GM18499 (cell line): ENCODE measurements around the gene NOTCH1.

Experiments
- ATAC-seq: cut with Tn5 transposase; IDR thresholded peaks from one replicate; pipeline ENCODE4 v1.9.1; 2021; ENCODE audit warnings: moderate number of reproducible peaks; ENCODE audit not compliant: insufficient read depth, unreplicated experiment

The NOTCH1 gene

GRCh38 chr9:136492978-136493522 is 52.8 kb downstream of the NOTCH1 start:
- no peak for ATAC-seq

GRCh38 chr9:136489731-136490130 is 56.1 kb downstream of the NOTCH1 start:
- no peak for ATAC-seq

GRCh38 chr9:136488247-136489214 is 57.3 kb downstream of the NOTCH1 start:
- no peak for ATAC-seq

- ATAC-seq: no peak
Observed at GRCh38 chr9:136487672-136488071, 58.2 kb downstream of the NOTCH1 start.

- ATAC-seq: no peak
Observed at GRCh38 chr9:136486823-136487620, 58.8 kb downstream of the NOTCH1 start.

- ATAC-seq: no peak
Observed at GRCh38 chr9:136486131-136486530, 59.7 kb downstream of the NOTCH1 start.

GRCh38 chr9:136485049-136486045 is 60.5 kb downstream of the NOTCH1 start:
- ATAC-seq: no peak

GRCh38 chr9:136484153-136485048 is 61.4 kb downstream of the NOTCH1 start:
- no peak for ATAC-seq

- ATAC-seq: peak; percentile 44
Observed at GRCh38 chr9:136483589-136484152, 62.2 kb downstream of the NOTCH1 start.

GRCh38 chr9:136482793-136483588 is 62.9 kb downstream of the NOTCH1 start, which contains the start of gene SEC16A:
Gene SEC16A, minus strand, starts transcription at chr9:136483040. Its CDS starts 5,425 bp downstream, at chr9:136477615.
- peak; percentile 23 for ATAC-seq

GRCh38 chr9:136482046-136482792 is 63.6 kb downstream of the NOTCH1 start:
- no peak for ATAC-seq

GRCh38 chr9:136481558-136481957 is 64.3 kb downstream of the NOTCH1 start:
- ATAC-seq: no peak

GRCh38 chr9:136476369-136477150 is 69.3 kb downstream of the NOTCH1 start:
- ATAC-seq: no peak

GRCh38 chr9:136474974-136475865 is 70.6 kb downstream of the NOTCH1 start:
- no peak for ATAC-seq

- no peak for ATAC-seq
Observed at GRCh38 chr9:136474021-136474640, 71.7 kb downstream of the NOTCH1 start.
